Measurements from ENCODE around the gene SPDYE4.

DNA sequence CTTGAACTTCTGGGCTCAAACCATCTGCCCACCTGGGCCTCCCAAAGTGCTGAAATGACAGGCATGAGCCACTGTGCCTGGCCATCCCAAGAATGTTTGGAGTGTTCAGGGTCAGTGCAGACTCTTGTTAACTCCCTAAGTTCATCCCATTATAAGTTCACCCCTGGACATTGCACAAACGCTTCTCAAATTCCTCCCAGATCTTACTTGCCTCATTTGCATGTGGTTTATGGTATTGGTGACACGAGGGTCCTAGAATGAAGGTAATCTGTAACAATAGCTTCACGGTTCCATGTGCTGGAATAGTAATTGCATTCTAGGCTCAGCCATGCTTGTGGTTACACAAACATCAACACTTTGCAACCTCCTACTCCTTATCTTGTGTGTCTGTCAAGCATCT lies 8.7 kb downstream of the SPDYE4 start:
- TF ChIP-seq, protein P1, sequence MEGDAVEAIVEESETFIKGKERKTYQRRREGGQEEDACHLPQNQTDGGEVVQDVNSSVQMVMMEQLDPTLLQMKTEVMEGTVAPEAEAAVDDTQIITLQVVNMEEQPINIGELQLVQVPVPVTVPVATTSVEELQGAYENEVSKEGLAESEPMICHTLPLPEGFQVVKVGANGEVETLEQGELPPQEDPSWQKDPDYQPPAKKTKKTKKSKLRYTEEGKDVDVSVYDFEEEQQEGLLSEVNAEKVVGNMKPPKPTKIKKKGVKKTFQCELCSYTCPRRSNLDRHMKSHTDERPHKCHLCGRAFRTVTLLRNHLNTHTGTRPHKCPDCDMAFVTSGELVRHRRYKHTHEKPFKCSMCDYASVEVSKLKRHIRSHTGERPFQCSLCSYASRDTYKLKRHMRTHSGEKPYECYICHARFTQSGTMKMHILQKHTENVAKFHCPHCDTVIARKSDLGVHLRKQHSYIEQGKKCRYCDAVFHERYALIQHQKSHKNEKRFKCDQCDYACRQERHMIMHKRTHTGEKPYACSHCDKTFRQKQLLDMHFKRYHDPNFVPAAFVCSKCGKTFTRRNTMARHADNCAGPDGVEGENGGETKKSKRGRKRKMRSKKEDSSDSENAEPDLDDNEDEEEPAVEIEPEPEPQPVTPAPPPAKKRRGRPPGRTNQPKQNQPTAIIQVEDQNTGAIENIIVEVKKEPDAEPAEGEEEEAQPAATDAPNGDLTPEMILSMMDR (IDR thresholded peaks at IDR 0.05; ENCODE audit: insufficient read depth, low read length): no peak
- TF ChIP-seq POLR2AphosphoS5 (IDR thresholded peaks at IDR 0.05; ENCODE audit: low read depth) (no peak), GABPA (IDR thresholded peaks at IDR 0.05; ENCODE audit: low read depth) (no peak), SPI1 (IDR thresholded peaks at IDR 0.05; ENCODE audit: borderline replicate concordance, low read depth) (no peak)
- TF ChIP-seq, protein P2, sequence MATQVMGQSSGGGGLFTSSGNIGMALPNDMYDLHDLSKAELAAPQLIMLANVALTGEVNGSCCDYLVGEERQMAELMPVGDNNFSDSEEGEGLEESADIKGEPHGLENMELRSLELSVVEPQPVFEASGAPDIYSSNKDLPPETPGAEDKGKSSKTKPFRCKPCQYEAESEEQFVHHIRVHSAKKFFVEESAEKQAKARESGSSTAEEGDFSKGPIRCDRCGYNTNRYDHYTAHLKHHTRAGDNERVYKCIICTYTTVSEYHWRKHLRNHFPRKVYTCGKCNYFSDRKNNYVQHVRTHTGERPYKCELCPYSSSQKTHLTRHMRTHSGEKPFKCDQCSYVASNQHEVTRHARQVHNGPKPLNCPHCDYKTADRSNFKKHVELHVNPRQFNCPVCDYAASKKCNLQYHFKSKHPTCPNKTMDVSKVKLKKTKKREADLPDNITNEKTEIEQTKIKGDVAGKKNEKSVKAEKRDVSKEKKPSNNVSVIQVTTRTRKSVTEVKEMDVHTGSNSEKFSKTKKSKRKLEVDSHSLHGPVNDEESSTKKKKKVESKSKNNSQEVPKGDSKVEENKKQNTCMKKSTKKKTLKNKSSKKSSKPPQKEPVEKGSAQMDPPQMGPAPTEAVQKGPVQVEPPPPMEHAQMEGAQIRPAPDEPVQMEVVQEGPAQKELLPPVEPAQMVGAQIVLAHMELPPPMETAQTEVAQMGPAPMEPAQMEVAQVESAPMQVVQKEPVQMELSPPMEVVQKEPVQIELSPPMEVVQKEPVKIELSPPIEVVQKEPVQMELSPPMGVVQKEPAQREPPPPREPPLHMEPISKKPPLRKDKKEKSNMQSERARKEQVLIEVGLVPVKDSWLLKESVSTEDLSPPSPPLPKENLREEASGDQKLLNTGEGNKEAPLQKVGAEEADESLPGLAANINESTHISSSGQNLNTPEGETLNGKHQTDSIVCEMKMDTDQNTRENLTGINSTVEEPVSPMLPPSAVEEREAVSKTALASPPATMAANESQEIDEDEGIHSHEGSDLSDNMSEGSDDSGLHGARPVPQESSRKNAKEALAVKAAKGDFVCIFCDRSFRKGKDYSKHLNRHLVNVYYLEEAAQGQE (IDR thresholded peaks at IDR 0.05; ENCODE audit: insufficient replicate concordance, low read depth): no peak

All from HL-60 (cell line).